CD4-positive, alpha-beta T cell treated with Interferon gamma for 1 hour (primary cell): Measurements from ENCODE around the gene DOLK.

Experiments
- DNase-seq: peaks from one replicate; pipeline ENCODE4 v3.0.0-alpha.2; 2020

DOLK gene

DNA sequence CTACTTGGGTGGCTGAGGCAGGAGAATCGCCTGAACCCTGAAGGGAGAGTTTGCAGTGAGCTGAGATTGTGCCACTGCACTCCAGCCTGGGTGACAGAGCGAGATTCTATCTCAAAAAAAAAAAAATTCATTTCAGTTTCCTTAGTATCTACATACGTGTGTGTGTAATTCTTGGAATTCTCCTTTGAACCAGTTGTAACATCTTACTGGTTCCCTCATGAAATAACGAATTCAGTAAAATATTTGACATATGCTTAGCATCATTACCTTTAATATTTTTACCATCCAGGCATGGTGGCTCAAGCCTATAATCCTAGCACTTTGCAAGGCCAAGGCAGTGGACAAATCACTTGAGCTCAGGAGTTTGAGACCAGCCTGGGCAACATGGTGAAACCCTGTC, 17.8 kb downstream of the DOLK start:
- DNase-seq, result no peak

DNA sequence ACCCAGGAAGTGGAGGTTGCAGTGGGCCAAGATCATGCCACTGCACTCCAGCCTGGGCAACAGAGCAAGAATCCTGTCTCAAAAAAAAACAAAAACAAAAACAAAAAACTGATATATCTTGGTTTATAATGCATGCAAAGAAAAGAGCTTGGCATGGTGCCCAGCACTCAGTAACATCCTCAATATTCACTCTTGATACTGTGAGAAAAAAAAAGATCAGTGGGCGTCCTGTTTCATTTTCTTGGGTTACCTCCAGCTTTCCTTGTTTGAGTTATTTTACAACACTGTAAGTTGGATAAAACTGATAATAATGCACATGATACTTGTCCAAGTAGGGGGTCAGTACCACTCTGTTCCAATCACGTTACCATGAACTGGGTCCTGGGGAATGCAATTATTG, 18.8 kb downstream of the DOLK start:
- no peak for DNase-seq

DNA sequence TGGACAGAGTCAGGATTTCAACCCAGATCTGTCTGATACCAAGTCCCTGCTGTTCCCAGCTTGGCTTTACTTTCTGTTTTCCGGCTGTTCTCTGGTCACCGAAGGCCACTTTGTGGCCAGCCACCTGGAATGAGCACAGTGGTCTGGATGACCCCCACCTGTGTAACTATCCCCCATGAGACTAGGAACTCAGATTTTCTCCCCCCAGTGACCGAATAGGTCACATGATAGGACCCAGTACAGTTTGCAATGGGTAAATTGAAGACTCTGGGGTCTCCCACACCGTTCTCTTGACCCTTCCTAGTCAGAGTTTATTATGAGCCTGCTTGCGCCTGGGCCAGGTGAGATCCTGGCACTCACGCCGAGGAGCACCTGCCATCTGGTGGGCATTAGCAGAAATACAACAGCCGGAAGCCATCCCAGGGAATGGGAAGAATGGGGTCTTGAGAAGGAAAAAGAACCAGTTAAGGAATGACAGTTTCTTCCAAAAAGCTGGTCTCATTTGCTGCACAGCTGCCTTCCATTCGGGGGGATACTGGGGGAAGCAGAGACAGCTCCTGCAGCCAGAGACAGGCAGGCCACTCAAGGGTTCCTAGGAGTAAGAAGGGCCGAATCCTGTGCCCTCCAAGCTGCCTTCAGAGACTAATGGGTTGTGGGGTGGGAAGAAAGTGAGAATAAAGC, 19.5 kb downstream of the DOLK start:
- peak; percentile 32 for DNase-seq

DNA sequence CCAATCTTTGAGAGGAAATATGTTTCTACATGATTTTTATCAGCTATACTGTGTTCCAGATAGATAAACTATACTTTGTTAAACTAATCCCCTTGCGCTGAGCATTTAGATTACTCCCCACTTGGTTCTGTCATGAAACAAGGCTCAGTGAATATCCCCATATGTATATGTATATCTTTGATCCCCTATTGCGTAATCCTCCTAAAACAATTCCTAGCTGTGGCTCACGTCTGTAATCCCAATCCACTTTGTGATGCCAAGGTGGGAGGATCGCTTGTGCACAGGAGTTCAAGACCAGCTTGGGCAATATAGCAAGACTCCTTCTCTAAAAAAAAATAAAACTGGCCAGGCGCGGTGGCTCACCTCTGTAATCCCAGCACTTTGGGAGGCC, 23.9 kb downstream of the DOLK start:
- no peak for DNase-seq

DNA sequence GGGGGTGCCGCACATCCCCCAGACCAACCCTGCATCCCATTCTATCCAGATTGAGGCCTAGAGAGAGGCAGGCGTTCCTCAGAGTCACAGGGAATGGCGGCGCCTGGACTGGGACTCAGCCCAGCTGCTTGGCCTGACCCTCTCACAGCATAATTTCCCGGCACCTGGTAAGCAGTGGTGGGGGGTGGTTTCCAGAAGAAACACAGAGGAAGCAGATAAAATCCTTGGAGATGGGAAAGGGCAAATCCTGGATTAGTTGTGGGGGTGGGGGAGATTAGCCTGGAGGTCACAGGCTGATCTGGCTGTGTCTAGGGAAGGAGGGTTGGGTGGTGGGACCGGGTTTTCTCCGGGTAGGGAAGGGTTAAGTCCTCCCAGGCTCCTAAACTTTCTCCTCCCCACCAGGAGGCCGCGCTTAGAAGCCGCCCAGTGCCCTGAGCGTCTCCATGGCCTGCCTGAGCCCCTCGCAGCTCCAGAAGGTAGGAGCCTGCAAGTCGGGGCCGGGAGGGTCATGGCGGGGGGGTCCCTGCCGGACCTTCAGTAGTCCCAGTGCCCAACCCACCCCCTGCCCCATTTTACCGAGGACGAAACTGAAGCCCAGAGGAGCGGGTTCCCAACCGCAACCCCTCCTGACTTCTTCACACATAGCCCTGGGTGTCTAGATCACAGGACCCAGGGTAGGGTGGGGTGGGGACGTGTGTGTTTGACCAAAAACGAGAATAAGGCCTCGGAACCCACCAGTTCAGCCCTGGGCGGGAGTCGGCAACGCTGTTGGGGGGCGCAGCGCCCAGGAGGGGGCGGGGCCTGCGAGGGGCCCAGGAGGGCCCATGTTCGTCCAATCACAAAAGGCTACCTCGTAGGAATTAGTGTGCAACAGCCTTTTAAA, 25.3 kb downstream of the DOLK start:
- DNase-seq, result no peak

DNA sequence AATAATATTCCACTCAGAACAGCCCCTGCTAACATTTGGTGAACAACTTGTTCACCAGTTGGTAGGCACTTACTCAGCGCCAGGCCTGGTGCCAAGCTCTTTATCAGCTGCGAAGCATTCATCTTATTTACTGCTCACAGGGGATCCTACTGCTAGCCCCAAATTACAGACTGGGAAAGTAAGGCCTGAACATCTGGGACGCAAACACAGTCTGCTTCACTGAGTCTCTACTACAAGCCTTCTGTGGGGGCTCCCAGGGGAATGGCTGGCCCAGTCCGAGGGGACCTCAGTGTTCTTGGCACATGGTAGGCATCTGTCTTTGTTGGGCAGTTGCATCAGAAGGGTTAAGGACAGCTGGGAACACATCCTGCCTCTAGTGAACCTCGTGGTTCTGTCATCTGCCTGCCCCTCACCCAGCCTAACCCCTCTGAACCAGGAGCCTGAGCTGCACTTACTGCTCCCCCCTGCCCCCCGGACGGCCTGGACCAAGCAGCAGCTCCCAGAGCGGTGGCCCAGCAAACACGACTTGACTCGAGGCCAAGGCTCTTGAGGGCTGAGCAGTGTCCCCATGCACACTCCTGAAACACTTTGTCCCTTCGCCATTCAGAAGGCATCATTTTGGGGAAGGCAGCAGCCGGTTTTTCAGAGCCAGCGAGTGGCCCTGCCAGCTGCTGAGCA, 26.9 kb downstream of the DOLK start, which contains the start of gene PHYHD1:
PHYHD1 (plus strand) TSS at position 602 of the 678 bp plus-strand sequence. CDS start 1,342 bp downstream, outside the sequence.
- no peak for DNase-seq

DNA sequence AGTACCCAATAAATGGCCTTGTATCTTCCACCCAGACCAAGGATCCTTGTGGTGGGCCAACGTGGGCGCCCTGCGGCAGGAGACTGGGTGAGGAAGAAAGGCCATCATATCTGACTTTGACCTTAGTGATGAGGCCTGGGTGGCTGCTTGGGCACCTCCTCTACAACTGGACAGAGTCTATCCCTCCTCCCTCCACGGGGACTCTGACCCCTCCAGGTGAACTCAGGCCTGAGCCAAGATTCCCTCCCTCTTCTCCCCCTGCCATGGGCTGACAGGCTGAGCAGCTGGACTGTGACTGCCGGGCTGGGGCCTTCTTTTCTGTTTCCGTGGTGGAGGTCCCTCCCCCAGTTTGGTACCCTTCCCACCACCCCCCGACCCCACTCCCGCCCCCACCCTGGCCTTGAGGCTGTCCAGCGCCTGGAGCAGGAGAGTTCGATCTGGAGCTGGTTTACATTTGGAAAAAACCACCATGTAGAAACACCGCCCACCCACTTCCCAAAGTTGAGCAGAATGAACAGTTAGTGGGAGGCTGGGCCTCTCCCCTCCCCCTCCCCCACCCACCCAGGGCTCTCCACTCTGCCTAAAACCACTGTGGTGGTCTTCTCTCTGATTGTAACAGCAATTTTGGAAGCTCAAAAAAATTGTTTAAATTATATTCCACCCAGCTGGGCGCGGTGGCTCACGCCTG, 27.9 kb downstream of the DOLK start:
- DNase-seq, result no peak

DNA sequence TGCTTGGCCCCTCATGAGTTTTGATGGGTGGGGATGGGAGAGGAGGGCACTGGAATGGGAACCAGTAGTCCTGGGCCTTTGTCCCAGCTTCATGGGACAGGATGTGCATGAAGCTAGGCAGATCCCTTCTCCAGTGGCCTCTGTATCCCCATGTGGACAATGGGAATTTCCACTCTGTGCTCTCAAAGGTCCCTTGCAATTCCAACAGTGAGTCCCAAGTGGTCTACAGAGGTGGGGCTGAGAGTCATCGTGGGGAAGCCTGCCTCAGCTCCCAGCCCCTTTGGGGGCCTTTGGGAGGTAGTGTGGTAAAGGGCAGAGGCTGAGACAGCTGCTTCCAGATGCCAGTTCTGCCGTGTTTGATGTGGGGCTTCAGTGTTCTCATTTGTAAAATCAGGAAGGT, 28.5 kb downstream of the DOLK start:
- no peak for DNase-seq

DNA sequence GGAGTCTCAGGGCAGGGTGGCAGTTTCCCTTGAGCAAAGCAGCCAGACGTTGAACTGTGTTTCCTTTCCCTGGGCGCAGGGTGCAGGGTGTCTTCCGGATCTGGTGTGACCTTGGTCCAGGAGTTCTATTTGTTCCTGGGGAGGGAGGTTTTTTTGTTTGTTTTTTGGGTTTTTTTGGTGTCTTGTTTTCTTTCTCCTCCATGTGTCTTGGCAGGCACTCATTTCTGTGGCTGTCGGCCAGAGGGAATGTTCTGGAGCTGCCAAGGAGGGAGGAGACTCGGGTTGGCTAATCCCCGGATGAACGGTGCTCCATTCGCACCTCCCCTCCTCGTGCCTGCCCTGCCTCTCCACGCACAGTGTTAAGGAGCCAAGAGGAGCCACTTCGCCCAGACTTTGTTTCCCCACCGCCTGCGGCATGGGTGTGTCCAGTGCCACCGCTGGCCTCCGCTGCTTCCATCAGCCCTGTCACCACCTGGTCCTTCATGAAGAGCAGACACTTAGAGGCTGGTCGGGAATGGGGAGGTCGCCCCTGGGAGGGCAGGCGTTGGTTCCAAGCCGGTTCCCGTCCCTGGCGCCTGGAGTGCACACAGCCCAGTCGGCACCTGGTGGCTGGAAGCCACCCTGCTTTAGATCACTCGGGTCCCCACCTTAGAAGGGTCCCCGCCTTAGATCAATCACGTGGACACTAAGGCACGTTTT, 30.1 kb downstream of the DOLK start:
- DNase-seq, result no peak

DNA sequence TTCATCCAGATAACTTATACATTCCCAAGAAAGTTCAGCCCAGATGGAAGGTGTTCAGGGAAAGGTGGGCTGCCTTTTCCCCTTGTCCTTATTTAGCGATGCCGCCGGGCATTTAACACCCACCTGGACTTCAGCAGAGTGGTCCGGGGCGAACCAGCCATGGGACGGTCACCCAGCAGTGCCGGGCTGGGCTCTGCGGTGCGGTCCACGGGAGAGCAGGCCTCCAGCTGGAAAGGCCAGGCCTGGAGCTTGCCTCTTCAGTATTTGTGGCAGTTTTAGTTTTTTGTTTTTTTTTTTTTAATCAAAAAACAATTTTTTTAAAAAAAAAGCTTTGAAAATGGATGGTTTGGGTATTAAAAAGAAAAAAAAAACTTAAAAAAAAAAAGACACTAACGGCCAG, 30.7 kb downstream of the DOLK start:
- DNase-seq, result no peak

DNA sequence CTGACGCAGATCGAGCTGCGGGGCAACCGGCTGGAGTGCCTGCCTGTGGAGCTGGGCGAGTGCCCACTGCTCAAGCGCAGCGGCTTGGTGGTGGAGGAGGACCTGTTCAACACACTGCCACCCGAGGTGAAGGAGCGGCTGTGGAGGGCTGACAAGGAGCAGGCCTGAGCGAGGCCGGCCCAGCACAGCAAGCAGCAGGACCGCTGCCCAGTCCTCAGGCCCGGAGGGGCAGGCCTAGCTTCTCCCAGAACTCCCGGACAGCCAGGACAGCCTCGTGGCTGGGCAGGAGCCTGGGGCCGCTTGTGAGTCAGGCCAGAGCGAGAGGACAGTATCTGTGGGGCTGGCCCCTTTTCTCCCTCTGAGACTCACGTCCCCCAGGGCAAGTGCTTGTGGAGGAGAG, 31.2 kb downstream of the DOLK start:
- no peak for DNase-seq

DNA sequence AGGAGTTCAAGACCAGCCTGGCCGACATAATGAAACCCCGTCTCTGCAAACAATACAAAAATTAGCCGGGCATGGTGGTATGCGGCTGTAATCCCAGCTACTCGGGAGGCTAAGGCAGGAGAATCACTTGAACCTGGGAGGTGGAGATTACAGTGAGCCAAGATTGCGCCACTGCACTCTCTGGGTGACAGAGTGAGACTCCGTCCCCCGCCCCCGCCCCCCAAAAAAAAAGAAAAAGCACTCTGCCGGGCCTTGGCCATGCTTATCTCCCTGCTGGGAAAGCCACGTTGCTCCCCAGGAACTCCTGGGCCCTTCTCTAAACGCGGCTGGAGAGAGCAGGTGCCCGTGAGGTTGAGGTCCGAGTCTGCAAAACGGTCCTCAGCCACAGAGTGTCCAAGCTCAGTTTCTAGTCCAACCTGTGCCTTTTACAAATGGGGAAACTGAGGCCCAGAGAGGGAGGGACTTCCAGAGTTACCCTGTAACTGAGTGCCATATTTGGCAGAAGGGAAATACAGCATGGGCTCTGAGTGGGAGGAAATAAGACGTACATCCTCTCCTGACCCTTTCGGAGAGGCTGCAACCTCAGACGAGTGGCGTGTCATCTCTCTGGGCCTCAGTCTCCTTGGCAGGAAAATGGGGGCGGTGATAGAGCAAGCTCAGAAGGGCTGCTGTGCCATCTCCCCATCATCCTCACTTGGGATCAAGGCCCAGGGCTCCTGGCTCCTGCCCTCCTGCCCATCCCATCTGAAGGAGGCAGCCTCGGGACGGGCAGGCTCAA, 33.2 kb downstream of the DOLK start:
- DNase-seq, result no peak

DNA sequence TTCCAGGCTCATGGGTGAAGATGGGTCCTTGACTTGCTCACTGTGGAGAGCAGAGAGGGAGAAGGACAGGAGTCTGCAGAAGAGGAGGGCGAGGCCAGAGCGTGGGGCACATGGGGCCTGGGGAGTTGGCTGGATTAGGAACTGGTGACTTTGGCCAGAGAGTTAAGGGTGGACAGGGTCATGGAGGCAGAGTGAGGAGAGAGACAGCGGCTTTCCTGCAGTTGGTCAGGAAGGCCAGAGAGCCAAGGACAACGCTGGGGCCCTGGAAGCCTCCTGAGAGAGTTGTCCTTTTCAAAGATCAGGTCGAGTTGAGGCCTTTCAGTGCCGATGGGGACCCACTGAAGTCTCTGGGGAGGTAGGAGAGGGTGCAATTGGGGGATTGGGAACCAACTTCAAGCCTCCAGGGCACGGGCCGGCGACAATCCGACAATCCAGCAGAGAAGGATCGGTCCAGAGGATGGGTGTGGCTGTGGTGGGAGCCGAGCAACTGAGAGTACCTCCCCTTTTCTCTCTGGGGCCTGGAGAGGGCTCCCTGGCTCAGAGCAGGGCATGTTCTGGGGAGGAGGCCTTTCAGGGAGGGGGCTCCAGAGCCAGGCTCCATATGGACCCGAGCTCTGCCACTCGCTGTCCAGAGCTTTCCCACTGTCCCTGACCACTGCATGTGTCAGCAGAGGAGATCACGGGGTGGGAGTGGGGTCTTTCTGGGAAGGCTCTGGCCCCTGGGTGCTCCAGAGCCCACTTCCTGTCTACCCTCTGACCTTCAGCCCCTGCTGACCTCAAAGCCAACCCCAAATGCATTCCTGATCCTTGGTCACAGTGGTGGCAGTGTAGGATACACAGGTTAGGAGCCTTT, 34.1 kb downstream of the DOLK start:
- no peak for DNase-seq

DNA sequence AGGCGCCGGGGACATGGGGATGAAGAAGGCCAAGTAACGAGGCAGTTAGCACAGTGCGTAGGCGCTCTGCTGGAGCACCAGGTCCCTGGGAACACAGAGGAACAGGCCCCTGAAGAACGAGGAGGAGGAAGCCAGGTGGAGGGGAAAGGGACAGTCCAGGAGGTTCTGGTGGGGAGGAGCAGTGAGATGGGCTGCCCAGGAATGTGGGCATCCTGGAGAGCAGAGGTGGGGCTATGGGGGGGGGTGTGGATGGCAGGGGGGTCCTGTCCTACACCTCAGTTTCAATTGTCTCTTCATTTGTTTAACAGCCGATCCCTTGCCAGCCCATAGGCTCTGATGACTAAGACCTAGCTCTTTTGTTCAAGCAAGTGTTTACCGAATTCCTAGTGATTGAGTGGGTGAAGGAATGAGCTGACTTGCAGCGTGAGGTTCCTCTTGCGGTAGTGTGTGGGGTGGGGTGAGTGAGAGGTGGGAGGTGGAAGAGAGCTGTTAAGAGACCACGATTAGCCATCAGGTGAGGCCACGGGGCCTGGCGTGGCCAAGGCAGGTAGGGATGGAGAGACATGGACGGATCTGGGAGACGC, 35.0 kb downstream of the DOLK start:
- DNase-seq, result no peak

DNA sequence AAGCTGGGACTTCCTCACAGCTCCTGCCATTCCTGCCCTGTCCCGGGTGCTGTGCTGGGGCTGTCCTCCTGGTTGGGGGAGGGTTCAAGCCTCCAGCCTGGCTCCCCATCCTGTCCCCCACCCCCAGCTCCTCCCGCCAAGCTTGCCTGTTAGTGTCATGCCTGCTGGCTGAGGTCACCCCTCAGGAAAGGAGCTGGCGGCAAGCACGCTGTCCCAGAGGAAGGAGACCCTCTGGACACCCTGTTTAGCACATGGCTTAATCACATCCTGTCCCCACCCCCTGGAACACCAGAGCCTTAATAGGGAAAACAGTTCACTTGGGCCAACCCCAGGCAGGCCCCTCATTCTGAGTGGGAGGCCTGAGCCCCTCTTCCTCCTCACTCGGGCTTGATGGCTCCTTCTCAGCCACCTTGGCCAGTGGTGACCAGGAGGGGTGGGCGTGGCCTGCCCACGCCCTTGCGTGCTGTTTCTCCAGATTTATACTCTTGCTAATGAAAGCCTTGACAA, 35.8 kb downstream of the DOLK start:
- DNase-seq, result no peak

DNA sequence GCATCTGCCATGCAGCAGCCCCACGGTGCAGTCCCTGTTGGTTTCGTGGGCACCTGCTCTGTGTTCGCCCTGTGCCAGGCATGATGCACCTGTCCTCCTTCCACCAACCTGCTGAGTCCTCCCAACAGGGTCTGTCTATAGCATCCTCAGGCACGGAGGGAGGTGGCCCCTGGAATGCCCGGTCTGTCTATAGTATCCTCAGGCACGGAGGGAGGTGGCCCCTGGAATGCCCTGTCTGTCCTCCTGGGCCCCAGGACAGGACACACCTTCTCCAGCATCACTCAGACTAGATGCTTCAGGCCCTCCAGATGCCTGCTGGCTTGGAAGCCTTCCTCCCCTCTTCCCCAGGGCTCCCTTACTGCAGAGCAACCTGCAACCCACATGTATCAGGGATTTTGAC, 36.5 kb downstream of the DOLK start:
- no peak for DNase-seq

DNA sequence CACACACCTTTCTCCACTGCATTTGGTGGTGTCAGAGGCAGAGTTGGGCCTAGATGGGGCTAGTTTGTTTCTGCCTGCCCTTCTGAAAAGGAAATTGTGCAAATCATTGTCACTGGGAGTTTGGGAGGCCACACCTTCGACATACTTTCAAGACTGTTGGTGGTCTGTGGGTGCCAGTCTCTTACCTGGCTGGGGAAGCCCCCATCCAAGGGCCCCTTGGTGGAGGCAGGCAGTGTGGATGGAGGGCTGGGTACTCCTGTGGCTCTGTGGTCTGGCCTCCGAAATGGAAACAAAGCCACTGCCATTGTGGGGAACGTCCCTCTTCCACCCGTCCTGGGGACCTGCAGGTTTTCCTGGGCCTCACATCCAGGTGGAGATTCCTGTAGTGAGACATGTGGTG, 37.5 kb downstream of the DOLK start:
- DNase-seq, result no peak

DNA sequence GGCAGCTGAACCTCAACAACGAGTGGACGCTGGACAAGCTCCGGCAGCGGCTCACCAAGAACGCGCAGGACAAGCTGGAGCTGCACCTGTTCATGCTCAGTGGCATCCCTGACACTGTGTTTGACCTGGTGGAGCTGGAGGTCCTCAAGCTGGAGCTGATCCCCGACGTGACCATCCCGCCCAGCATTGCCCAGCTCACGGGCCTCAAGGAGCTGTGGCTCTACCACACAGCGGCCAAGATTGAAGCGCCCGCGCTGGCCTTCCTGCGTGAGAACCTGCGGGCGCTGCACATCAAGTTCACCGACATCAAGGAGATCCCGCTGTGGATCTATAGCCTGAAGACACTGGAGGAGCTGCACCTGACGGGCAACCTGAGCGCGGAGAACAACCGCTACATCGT, 39.0 kb downstream of the DOLK start:
- DNase-seq, result no peak

DNA sequence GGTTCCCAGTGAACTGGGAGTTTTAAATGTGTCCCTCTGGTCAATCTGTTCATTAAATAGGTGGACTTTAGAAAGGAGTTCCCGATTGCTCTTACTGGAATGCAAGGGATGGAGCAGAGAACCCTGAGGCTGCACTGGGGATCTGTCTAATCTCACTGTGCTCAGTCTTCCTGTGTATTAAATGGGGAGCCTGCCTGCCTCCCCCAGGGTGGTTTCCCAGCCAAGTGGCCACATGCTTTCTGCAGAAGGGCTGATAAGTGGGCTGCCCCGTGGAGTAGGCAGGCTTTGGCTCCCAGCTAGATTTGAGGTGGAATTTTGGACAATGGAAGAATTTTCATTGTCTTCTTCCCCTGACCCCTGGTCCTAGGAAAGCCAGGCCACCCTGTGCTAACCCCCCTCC, 40.7 kb downstream of the DOLK start:
- DNase-seq, result no peak

DNA sequence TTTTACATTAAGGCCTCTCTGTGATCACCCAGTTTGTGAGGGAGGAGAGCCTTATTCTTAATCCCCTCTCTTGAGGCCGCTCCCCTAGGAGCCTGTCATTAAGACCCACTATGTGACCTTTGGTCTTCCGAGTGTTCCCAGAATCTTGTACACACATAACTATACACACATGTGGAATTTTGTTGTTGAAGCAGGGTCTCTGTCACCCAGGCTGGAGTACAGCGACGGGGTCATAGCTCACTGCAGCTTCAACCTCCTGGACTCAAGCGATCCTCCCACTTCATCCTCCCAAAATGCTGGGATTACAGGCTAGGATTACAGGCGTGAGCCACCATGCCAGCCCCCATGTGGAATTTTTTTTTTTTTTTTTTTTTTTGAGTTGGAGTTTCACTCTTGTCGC, 41.4 kb downstream of the DOLK start:
- no peak for DNase-seq
